Peyer's patch (tissue), 4 donors: Measurements from ENCODE around the gene HMGB2.

ENCODE experiments used
- CTCF ChIP-seq, 6 experiments: fragments of 450-650 bp in 4 of 6; fragments of 200-600 bp in 2 of 6; sonication (generic) in 1 of 6; IDR thresholded peaks; one replicate each; pipeline ENCODE4 v1.5.1; 2017 to 2019; ENCODE audit warnings: antibody characterized with exemption in 6 of 6, mild to moderate bottlenecking in 3 of 6, moderate library complexity in 1 of 6
- POLR2A ChIP-seq, 2 donors: fragments of 450-650 bp; IDR thresholded peaks; one replicate each; pipeline ENCODE4 v1.5.1; 2017; ENCODE audit warnings: antibody characterized with exemption in 2 of 2, mild to moderate bottlenecking in 2 of 2, moderate library complexity in 2 of 2

GRCh38 chr4:173381610-173382009, 47.5 kb upstream of the HMGB2 start:
- no peak for TF ChIP-seq POLR2A (IDR thresholded peaks at IDR 0.05)
- no peak for TF ChIP-seq CTCF (IDR thresholded peaks at IDR 0.05)
